Measurements from ENCODE around the gene GSPT2. TPM values are rescaled to one million over a fixed set of nuclear protein-coding genes. Genes with fewer than 3 reads are reported as not detected.
A peak's percentile ranks its signal among the peaks of the same experiment; 100 is the strongest.
"Not testable (repeated sequence)": the region's sequence is repeated elsewhere in the genome, so short reads cannot be mapped to it uniquely, and the experiment has no call there.

GSPT2 gene
- total RNA-seq, 1 experiment from 2014 or later = 15.7 TPM

GRCh38 chrX:51697397-51697796 is 45.8 kb upstream of the GSPT2 start:
- no TSS peak for BruUV-seq (replicated peaks)
- Histone ChIP-seq H3K27me3 (ENCODE audit: control insufficient read depth, insufficient read depth, low read length) (no peaks in the 10 kb centered on the region), H3K9me3 (ENCODE audit: control insufficient read depth, insufficient read depth, low read depth, low read length) (no peaks in the 10 kb centered on the region), H3K4me3 (ENCODE audit: low read depth in 2 of 2, low read length in 2 of 2) (no peak overlapping the region), H3K36me3 (ENCODE audit: control insufficient read depth, insufficient read depth, low read length) (no peaks in the 10 kb centered on the region), H3K27ac (ENCODE audit: low read length) (no peak overlapping the region), H3K4me1 (ENCODE audit: control insufficient read depth, insufficient read depth, low read length) (no peaks in the 10 kb centered on the region)
- no peak for DNase-seq (ENCODE audit: low read depth, low spot score)
- ATAC-seq = no peak
- intact Hi-C loops (cut with micrococcal nuclease; ENCODE audit: unreplicated experiment) (no loop called here), in situ Hi-C loops (cut with HindIII; ENCODE audit: low pct_unique_long_range_greater_than_20kb, low sequenced_read_pairs) (no loop called here)
- TF ChIP-seq SIN3A (IDR thresholded peaks at IDR 0.05; ENCODE audit: borderline replicate concordance, insufficient read depth, low read depth, low read length) (no peak), TCF7L2 (IDR thresholded peaks at IDR 0.05; ENCODE audit: low read depth, low read length) (no peak), POLR2AphosphoS5 (IDR thresholded peaks at IDR 0.05; ENCODE audit: low read depth, low read length) (no peak), REST (IDR thresholded peaks at IDR 0.05; ENCODE audit: insufficient read depth in 1 of 2, low read depth in 2 of 2, low read length in 1 of 2) (no peak), CTCF (IDR thresholded peaks at IDR 0.05) (no peak)
- POLR2A ChIA-PET = no interaction called here
- CTCF ChIA-PET = no interaction called here

GRCh38 chrX:51710277-51711164 is 32.7 kb upstream of the GSPT2 start, which contains the start of gene CENPVL1:
Gene CENPVL1, plus strand, starts transcription at chrX:51710512. Its CDS starts 0 bp downstream, at chrX:51710512.
- ATAC-seq = peak; percentile 68
- CTCF ChIA-PET; H3K4me1 ChIP-seq (ENCODE audit: control insufficient read depth, insufficient read depth, low read length); POLR2A ChIA-PET; intact Hi-C loops (cut with micrococcal nuclease; ENCODE audit: unreplicated experiment); BruUV-seq (replicated peaks); H3K4me3 ChIP-seq (ENCODE audit: low read depth in 2 of 2, low read length in 2 of 2); in situ Hi-C loops (cut with HindIII; ENCODE audit: low pct_unique_long_range_greater_than_20kb, low sequenced_read_pairs); H3K27ac ChIP-seq (ENCODE audit: low read length); H3K9me3 ChIP-seq (ENCODE audit: control insufficient read depth, insufficient read depth, low read depth, low read length); H3K36me3 ChIP-seq (ENCODE audit: control insufficient read depth, insufficient read depth, low read length); DNase-seq (ENCODE audit: low read depth, low spot score); H3K27me3 ChIP-seq (ENCODE audit: control insufficient read depth, insufficient read depth, low read length): not testable (repeated sequence)

GRCh38 chrX:51712943-51713647 is 30.1 kb upstream of the GSPT2 start:
- H3K9me3 ChIP-seq (ENCODE audit: control insufficient read depth, insufficient read depth, low read depth, low read length); ATAC-seq; H3K27me3 ChIP-seq (ENCODE audit: control insufficient read depth, insufficient read depth, low read length); in situ Hi-C loops (cut with HindIII; ENCODE audit: low pct_unique_long_range_greater_than_20kb, low sequenced_read_pairs); BruUV-seq (replicated peaks); CTCF ChIA-PET; intact Hi-C loops (cut with micrococcal nuclease; ENCODE audit: unreplicated experiment); H3K36me3 ChIP-seq (ENCODE audit: control insufficient read depth, insufficient read depth, low read length); H3K4me1 ChIP-seq (ENCODE audit: control insufficient read depth, insufficient read depth, low read length); H3K27ac ChIP-seq (ENCODE audit: low read length); POLR2A ChIA-PET; H3K4me3 ChIP-seq (ENCODE audit: low read depth in 2 of 2, low read length in 2 of 2); DNase-seq (ENCODE audit: low read depth, low spot score): not testable (repeated sequence)
